ENCODE results near the gene PPP1R9B. TPM values are rescaled to one million over a fixed set of nuclear protein-coding genes. Genes with fewer than 3 reads are reported as not detected.
A peak's percentile ranks its signal among the peaks of the same experiment; 100 is the strongest.

Gene PPP1R9B, protein sequence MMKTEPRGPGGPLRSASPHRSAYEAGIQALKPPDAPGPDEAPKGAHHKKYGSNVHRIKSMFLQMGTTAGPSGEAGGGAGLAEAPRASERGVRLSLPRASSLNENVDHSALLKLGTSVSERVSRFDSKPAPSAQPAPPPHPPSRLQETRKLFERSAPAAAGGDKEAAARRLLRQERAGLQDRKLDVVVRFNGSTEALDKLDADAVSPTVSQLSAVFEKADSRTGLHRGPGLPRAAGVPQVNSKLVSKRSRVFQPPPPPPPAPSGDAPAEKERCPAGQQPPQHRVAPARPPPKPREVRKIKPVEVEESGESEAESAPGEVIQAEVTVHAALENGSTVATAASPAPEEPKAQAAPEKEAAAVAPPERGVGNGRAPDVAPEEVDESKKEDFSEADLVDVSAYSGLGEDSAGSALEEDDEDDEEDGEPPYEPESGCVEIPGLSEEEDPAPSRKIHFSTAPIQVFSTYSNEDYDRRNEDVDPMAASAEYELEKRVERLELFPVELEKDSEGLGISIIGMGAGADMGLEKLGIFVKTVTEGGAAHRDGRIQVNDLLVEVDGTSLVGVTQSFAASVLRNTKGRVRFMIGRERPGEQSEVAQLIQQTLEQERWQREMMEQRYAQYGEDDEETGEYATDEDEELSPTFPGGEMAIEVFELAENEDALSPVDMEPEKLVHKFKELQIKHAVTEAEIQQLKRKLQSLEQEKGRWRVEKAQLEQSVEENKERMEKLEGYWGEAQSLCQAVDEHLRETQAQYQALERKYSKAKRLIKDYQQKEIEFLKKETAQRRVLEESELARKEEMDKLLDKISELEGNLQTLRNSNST
- polyA plus RNA-seq (2012; ENCODE audit: insufficient read length, low read depth) = 109 TPM

DNA sequence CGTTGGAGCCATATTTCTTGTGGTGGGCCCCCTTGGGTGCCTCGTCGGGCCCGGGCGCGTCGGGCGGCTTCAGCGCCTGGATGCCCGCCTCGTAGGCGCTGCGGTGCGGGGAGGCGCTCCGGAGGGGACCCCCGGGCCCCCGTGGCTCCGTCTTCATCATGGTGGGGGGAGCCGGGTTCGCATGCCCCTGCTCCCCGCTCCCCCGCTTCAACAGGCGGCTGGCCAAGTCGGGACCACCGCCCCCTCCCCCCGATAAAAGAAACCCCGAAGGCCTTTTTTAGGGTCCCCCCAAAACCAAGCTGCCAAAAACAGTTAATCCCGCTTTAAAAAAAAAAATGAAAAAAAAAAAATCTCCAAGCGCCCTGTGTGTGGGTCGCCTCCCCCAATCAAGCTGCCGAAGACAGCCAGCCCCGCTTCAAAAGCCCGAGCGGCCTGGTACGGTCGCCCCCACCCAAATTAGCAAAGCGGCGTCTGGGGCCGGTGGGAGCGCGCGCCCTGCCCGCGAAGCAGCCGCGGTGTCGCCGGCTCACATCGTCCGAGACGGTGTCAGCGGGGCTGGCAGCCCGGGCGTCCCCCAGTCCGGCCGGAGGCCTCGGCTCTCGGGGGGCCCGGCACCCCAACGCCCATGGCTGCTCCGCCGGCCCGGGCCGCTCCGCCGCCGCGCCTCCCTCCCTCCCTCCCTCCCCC lies at the start of gene PPP1R9B:
Gene PPP1R9B, minus strand, starts transcription at position 324 of the 687 bp plus-strand sequence. Its CDS starts 164 bp downstream, at position 160.
- TF ChIP-seq FOXP2 (optimal IDR thresholded peaks at IDR 0.05; ENCODE audit: borderline replicate concordance, extremely low read depth, extremely low read length, insufficient read depth) = no peak
- TF ChIP-seq POLR2AphosphoS5 (IDR thresholded peaks at IDR 0.05; ENCODE audit: low read depth, low read length) = no peak
- TF ChIP-seq, protein P1, sequence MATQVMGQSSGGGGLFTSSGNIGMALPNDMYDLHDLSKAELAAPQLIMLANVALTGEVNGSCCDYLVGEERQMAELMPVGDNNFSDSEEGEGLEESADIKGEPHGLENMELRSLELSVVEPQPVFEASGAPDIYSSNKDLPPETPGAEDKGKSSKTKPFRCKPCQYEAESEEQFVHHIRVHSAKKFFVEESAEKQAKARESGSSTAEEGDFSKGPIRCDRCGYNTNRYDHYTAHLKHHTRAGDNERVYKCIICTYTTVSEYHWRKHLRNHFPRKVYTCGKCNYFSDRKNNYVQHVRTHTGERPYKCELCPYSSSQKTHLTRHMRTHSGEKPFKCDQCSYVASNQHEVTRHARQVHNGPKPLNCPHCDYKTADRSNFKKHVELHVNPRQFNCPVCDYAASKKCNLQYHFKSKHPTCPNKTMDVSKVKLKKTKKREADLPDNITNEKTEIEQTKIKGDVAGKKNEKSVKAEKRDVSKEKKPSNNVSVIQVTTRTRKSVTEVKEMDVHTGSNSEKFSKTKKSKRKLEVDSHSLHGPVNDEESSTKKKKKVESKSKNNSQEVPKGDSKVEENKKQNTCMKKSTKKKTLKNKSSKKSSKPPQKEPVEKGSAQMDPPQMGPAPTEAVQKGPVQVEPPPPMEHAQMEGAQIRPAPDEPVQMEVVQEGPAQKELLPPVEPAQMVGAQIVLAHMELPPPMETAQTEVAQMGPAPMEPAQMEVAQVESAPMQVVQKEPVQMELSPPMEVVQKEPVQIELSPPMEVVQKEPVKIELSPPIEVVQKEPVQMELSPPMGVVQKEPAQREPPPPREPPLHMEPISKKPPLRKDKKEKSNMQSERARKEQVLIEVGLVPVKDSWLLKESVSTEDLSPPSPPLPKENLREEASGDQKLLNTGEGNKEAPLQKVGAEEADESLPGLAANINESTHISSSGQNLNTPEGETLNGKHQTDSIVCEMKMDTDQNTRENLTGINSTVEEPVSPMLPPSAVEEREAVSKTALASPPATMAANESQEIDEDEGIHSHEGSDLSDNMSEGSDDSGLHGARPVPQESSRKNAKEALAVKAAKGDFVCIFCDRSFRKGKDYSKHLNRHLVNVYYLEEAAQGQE (IDR thresholded peaks at IDR 0.05; ENCODE audit: insufficient read depth in 1 of 2, low read depth in 2 of 2, low read length in 2 of 2) = no peak
- no peak for TF ChIP-seq TAF1 (IDR thresholded peaks at IDR 0.05; ENCODE audit: borderline replicate concordance, insufficient read depth, low read length)
- no peak for TF ChIP-seq SIN3A (IDR thresholded peaks at IDR 0.05; ENCODE audit: borderline replicate concordance, insufficient read depth, low read length)

DNA sequence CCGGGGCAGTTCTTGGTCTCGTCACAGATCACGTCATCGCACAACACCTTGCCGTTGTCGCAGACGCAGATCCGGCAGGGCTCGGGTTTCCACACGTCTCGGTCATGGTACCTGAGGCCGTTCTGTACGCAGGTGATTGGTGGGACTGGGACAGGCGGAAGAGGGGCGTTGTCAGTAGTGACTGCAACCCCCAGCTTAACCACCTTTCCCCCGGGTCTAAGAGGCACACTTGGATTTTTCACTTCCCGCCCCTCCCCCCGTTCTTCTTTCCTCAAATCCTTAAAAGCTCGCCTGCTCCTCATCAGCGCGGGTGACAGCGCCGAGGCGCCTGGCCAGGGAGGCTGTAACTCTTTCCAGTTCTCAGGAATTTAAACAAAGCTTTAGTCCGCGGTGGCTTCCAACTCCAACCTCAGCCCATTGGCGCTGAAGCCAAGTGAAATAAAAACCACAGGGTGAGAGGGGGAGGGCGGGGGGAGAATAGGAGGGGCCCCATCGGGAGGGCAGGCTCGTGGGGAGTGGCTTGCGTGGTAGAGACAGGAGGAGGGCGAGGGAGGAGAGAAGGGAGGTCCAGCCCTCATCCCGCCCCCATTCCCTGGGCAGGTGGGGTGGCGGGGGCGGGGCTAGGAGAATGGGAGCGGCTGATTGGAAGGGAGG lies 49.5 kb upstream of the PPP1R9B start:
- TF ChIP-seq FOXP2 (optimal IDR thresholded peaks at IDR 0.05; ENCODE audit: borderline replicate concordance, extremely low read depth, extremely low read length, insufficient read depth) (peak; percentile 69), TAF1 (IDR thresholded peaks at IDR 0.05; ENCODE audit: borderline replicate concordance, insufficient read depth, low read length) (no peak), SIN3A (IDR thresholded peaks at IDR 0.05; ENCODE audit: borderline replicate concordance, insufficient read depth, low read length) (no peak), POLR2AphosphoS5 (IDR thresholded peaks at IDR 0.05; ENCODE audit: low read depth, low read length) (no peak; the same call in 1 of the 2 replicates)

DNA sequence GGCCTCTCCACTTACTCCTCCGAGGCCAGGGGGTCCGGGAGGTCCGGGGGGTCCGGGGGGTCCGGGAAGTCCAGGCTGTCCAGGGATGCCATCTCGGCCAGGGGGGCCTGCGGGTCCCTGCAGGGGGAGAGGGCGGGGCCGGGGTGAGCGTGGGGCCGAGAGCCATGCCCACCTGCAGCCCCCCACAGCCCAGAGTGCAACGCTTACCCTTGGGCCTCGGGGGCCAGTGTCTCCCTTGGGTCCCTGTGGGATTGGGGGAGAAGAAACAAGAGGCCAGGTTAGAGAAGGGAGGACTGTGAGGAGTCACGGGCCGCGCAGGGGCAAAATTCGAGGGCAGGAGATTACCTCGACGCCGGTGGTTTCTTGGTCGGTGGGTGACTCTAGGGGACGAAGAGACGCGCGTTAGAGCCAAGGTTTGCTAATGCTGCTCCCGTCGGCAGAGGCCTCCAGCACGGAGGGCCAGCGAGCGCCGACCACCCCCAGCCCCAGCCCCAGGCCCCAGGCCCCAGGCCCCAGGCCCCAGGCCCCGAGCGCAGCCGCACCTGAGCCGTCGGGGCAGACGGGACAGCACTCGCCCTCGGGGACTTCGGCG lies 48.8 kb upstream of the PPP1R9B start:
- TF ChIP-seq, protein P1 (IDR thresholded peaks at IDR 0.05; ENCODE audit: insufficient read depth in 1 of 2, low read depth in 2 of 2, low read length in 2 of 2) = no peak
- TF ChIP-seq TAF1 (IDR thresholded peaks at IDR 0.05; ENCODE audit: borderline replicate concordance, insufficient read depth, low read length) (no peak), POLR2AphosphoS5 (IDR thresholded peaks at IDR 0.05; ENCODE audit: low read depth, low read length) (no peak), SIN3A (IDR thresholded peaks at IDR 0.05; ENCODE audit: borderline replicate concordance, insufficient read depth, low read length) (no peak), FOXP2 (optimal IDR thresholded peaks at IDR 0.05; ENCODE audit: borderline replicate concordance, extremely low read depth, extremely low read length, insufficient read depth) (no peak)

DNA sequence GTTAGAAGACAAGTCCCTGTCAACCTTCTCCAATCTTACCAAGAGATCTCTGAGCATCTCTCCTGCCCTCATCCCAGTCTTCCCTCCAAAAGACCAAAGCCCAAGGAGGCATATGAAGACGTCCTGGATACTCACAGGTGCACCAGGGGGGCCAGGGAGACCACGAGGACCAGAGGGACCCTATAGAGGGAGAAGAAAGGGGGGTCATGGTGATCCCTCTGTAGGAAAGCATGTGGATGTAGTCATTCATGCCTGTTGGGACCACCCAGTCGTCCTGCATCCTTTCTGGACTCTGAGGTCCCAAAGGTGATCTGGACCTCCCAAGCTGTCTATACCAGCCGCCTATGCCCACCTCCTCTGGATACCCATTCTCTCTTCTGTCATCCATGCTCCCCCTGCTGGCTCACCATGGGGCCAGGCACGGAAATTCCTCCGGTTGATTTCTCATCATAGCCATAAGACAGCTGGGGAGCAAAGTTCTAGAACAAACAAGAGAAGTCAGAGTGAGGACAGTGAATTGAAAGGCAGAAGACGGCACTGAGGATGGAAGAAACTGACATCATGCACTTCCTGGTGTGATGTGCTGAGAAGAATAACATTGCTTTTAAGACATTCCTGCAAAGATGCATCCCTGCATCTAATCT lies 47.7 kb upstream of the PPP1R9B start:
- TF ChIP-seq SIN3A (IDR thresholded peaks at IDR 0.05; ENCODE audit: borderline replicate concordance, insufficient read depth, low read length) = no peak
- TF ChIP-seq FOXP2 (optimal IDR thresholded peaks at IDR 0.05; ENCODE audit: borderline replicate concordance, extremely low read depth, extremely low read length, insufficient read depth) = no peak
- no peak for TF ChIP-seq POLR2AphosphoS5 (IDR thresholded peaks at IDR 0.05; ENCODE audit: low read depth, low read length)
- no peak for TF ChIP-seq TAF1 (IDR thresholded peaks at IDR 0.05; ENCODE audit: borderline replicate concordance, insufficient read depth, low read length)
- TF ChIP-seq, protein P1 (IDR thresholded peaks at IDR 0.05; ENCODE audit: insufficient read depth in 1 of 2, low read depth in 2 of 2, low read length in 2 of 2) = no peak
